ENCODE results near the gene RAB17.

Gene RAB17, protein sequence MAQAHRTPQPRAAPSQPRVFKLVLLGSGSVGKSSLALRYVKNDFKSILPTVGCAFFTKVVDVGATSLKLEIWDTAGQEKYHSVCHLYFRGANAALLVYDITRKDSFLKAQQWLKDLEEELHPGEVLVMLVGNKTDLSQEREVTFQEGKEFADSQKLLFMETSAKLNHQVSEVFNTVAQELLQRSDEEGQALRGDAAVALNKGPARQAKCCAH

DNA sequence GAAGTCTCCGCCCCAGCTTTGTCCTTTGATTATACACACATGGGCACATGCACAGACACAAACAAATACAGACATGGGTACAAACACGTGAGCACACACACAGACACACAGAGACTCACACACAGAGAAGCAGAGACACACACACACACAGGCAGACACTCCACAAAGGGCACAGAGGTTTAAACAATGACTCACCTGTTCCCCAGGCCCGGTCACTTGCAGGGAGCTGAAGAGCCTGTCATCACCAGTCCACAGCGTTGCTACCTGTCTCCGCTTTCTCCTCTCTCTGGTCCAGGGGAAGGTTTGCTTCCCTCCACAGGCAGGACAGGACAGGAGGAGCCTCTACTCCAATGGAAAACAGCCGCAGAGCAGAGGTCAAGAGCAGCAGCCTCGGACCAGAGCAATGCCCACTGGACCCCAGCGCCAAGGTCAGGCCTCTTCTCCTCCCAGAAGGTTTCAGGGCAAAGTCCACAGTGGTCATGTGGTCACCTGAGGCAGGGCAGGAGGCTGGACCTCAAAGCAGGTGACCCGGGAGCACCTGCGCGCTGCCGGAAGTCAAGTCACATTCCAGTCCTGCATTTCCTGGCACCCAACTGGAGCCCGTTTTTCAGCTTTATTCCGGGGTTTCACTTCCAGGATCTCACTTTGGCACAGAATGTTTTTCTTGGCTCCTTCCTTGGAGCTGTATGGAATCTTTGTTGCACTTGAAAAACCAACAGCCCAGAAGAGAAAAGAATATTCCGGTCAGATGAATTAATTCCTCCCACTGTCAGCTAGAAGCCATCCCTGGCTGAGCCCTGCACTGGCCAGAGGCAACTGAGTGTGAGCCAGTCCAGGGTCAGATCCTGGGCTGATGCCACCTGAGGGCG is at the start of gene RAB17:
TSS of gene RAB17 (minus strand) at position 463 of the 869 bp plus-strand sequence. CDS start 4,580 bp downstream, outside the sequence.
- TF ChIP-seq, protein P1, sequence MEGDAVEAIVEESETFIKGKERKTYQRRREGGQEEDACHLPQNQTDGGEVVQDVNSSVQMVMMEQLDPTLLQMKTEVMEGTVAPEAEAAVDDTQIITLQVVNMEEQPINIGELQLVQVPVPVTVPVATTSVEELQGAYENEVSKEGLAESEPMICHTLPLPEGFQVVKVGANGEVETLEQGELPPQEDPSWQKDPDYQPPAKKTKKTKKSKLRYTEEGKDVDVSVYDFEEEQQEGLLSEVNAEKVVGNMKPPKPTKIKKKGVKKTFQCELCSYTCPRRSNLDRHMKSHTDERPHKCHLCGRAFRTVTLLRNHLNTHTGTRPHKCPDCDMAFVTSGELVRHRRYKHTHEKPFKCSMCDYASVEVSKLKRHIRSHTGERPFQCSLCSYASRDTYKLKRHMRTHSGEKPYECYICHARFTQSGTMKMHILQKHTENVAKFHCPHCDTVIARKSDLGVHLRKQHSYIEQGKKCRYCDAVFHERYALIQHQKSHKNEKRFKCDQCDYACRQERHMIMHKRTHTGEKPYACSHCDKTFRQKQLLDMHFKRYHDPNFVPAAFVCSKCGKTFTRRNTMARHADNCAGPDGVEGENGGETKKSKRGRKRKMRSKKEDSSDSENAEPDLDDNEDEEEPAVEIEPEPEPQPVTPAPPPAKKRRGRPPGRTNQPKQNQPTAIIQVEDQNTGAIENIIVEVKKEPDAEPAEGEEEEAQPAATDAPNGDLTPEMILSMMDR (IDR thresholded peaks at IDR 0.05): no peak
- Histone ChIP-seq H3K9me3 (no peaks in the 10 kb centered on the region), H3K4me3 (ENCODE audit: low read depth in 1 of 2, low read length in 1 of 2) (no peak within 1 kb of the TSS), H3K27ac (no peak within 1 kb of the TSS), H3K27me3 (peaks cover 23% of the 10 kb centered on the region), H3K36me3 (no peaks in the 10 kb centered on the region), H3K4me1 (ENCODE audit: control insufficient read depth in 1 of 2, insufficient read depth in 1 of 2, low read depth in 1 of 2, low read length in 1 of 2) (no peaks in the 10 kb centered on the region)

GRCh38 chr2:237639836-237640220 is 49.3 kb upstream of the RAB17 start:
- Histone ChIP-seq H3K27me3 (peaks cover 45% of the 10 kb centered on the region), H3K27ac (no peak overlapping the region), H3K4me1 (ENCODE audit: control insufficient read depth in 1 of 2, insufficient read depth in 1 of 2, low read depth in 1 of 2, low read length in 1 of 2) (peaks cover 0 to 4% of the 10 kb centered on the region in 2 experiments), H3K4me3 (ENCODE audit: low read depth in 1 of 2, low read length in 1 of 2) (no peak overlapping the region), H3K9me3 (no peaks in the 10 kb centered on the region), H3K36me3 (no peaks in the 10 kb centered on the region)
- TF ChIP-seq, protein P1 (IDR thresholded peaks at IDR 0.05): no peak

- peaks cover 48% of the 10 kb centered on the region for H3K27me3 ChIP-seq
- H3K27ac ChIP-seq: no peak overlapping the region
- peaks cover 0 to 4% of the 10 kb centered on the region in 2 experiments for H3K4me1 ChIP-seq (ENCODE audit: control insufficient read depth in 1 of 2, insufficient read depth in 1 of 2, low read depth in 1 of 2, low read length in 1 of 2)
- no peak overlapping the region for H3K4me3 ChIP-seq (ENCODE audit: low read depth in 1 of 2, low read length in 1 of 2)
- no peaks in the 10 kb centered on the region for H3K36me3 ChIP-seq
- TF ChIP-seq, protein P1 (IDR thresholded peaks at IDR 0.05): no peak
- H3K9me3 ChIP-seq: no peaks in the 10 kb centered on the region
Measured at GRCh38 chr2:237639052-237639835, 48.7 kb upstream of the RAB17 start.

GRCh38 chr2:237638176-237638575 is 47.6 kb upstream of the RAB17 start:
- Histone ChIP-seq H3K27ac (no peak overlapping the region), H3K27me3 (peaks cover 55% of the 10 kb centered on the region), H3K4me1 (ENCODE audit: control insufficient read depth in 1 of 2, insufficient read depth in 1 of 2, low read depth in 1 of 2, low read length in 1 of 2) (peaks cover 0 to 4% of the 10 kb centered on the region in 2 experiments), H3K36me3 (no peaks in the 10 kb centered on the region), H3K9me3 (no peaks in the 10 kb centered on the region), H3K4me3 (ENCODE audit: low read depth in 1 of 2, low read length in 1 of 2) (no peak overlapping the region)
- TF ChIP-seq, protein P1 (IDR thresholded peaks at IDR 0.05): no peak

GRCh38 chr2:237637429-237638135 is 47.0 kb upstream of the RAB17 start:
- Histone ChIP-seq H3K27ac (no peak overlapping the region), H3K9me3 (no peaks in the 10 kb centered on the region), H3K4me1 (ENCODE audit: control insufficient read depth in 1 of 2, insufficient read depth in 1 of 2, low read depth in 1 of 2, low read length in 1 of 2) (peaks cover 0 to 4% of the 10 kb centered on the region in 2 experiments), H3K27me3 (peaks cover 58% of the 10 kb centered on the region), H3K4me3 (ENCODE audit: low read depth in 1 of 2, low read length in 1 of 2) (no peak overlapping the region), H3K36me3 (no peaks in the 10 kb centered on the region)
- TF ChIP-seq, protein P1 (IDR thresholded peaks at IDR 0.05): no peak
